Brain pericyte (primary cell): ENCODE results near the gene CD7.

Experiments used
- DNase-seq: peaks from one replicate; pipeline ENCODE4 v3.0.0-alpha.2; 2012; ENCODE audit warnings: low read depth, low spot score

The CD7 gene

GRCh38 chr17:82314727-82315605 lies 2.4 kb downstream of the CD7 start:
- DNase-seq: no peak

GRCh38 chr17:82314012-82314726 lies 3.2 kb downstream of the CD7 start:
- DNase-seq: no peak

GRCh38 chr17:82313195-82314011 lies 4.0 kb downstream of the CD7 start:
- no peak for DNase-seq

- no peak for DNase-seq
These were observed 5.4 kb downstream of the CD7 start for GRCh38 chr17:82311971-82312370.

- DNase-seq: no peak
These were observed 6.5 kb downstream of the CD7 start for GRCh38 chr17:82310877-82311276.

- DNase-seq: no peak
These were observed 7.5 kb downstream of the CD7 start for GRCh38 chr17:82309656-82310570.

GRCh38 chr17:82305727-82306300 lies 11.6 kb downstream of the CD7 start:
- no peak for DNase-seq

- no peak for DNase-seq
These were observed 12.3 kb downstream of the CD7 start for GRCh38 chr17:82304826-82305726.

- no peak for DNase-seq
These were observed 13.2 kb downstream of the CD7 start for GRCh38 chr17:82303944-82304808.

- no peak for DNase-seq
These were observed 14.1 kb downstream of the CD7 start for GRCh38 chr17:82302991-82303943.

- no peak for DNase-seq
These were observed 14.8 kb downstream of the CD7 start for GRCh38 chr17:82302568-82302963.

- DNase-seq: no peak
These were observed 15.4 kb downstream of the CD7 start for GRCh38 chr17:82301916-82302567.

GRCh38 chr17:82301300-82301915 lies 16.0 kb downstream of the CD7 start:
- no peak for DNase-seq

GRCh38 chr17:82300707-82301270 lies 16.6 kb downstream of the CD7 start:
- no peak for DNase-seq

GRCh38 chr17:82300228-82300627 lies 17.2 kb downstream of the CD7 start:
- no peak for DNase-seq

GRCh38 chr17:82299452-82299851 lies 18.0 kb downstream of the CD7 start:
- no peak for DNase-seq
